Measurements from ENCODE around the gene SIGLEC6.

Gene SIGLEC6

GRCh38 chr19:51476164-51476563 is 55.3 kb downstream of the SIGLEC6 start:
- no peak for DNase-seq (ENCODE audit: low read depth)

DNA sequence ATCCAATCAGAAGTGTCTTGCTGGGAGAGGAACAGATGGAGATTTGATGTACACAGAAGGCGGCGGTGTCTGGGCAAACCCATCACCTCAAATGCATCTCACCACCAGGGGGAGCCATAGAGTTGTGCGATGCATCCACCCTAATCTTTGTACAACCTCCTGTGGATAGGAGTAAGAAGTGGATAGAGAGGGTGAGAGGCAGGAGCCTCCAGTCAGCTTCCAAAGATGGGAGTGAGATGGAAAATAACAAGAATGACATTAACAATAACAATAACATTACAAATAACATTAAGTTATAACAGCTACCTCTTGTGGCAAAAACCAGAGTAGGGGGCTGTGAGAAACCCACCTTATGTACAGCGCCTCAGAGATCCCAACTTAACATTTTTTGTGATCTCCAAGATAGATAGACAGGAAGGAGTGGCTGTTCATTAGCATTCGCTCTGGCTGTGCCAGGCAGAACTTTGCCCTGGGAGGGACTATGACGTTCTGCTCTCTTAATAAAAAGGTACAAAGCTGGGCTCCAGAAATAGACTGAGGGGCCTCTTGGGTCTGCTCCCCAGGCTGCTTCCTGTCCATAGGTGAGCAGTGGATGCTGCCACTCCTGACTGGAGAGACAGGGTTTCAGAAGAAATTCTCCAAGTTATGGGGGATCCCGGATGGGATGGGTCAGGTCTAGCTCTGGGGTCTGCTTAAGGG is 58.3 kb downstream of the SIGLEC6 start:
- DNase-seq (ENCODE audit: low read depth) = peak; percentile 15

DNA sequence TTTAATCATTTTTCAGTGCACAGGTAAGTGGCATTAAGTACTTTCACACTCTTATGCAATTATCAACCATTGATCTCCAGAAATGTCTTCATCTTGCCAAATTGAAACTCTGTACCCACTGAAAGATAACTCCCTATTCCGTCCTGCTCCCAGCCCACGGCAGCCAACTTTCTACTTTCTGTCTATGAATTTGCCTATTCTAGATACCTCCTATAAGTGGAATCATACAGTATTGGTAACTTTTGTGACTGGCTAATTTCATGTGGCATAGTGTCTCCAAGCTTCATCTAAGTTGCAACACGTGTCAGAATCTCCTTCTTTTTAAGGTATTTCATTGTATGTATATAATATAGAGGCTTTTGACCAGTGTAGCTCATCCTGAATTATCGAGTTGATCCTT is 58.9 kb downstream of the SIGLEC6 start:
- DNase-seq (ENCODE audit: low read depth) = no peak

DNA sequence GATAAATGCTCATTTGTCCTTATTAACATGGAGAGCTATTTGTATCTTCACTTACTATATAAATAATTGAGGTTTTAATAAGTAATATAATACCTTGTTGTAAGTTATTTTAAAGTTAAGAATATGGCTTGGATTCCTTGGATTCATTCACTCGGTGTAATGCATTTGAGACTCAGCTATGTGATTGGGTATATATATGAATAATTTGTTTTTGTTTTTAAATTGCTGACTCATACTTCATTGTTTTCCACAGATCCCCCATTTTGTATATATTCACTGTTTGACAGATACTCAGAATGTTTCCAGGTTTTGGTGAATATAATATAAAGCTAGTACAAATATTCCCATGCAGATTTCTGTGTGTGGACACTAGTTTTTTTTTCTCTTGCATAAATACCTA is 59.9 kb downstream of the SIGLEC6 start:
- DNase-seq (ENCODE audit: low read depth) = no peak

- DNase-seq (ENCODE audit: low read depth) = no peak
Measured at GRCh38 chr19:51470966-51471365, 60.5 kb downstream of the SIGLEC6 start.

- no peak for DNase-seq (ENCODE audit: low read depth)
Measured at GRCh38 chr19:51469629-51470028, 61.8 kb downstream of the SIGLEC6 start.

- no peak for DNase-seq (ENCODE audit: low read depth)
Measured at GRCh38 chr19:51469162-51469561, 62.3 kb downstream of the SIGLEC6 start.

GRCh38 chr19:51468545-51468920 is 62.9 kb downstream of the SIGLEC6 start:
- DNase-seq (ENCODE audit: low read depth) = no peak

GRCh38 chr19:51467864-51468544 is 63.5 kb downstream of the SIGLEC6 start:
- DNase-seq (ENCODE audit: low read depth) = no peak

All from non-pigmented ciliary epithelial cell (primary cell).